Astrocyte (in vitro differentiated cells and primary cell): ENCODE measurements around the gene DMBX1.

Experiments used
- EZH2 ChIP-seq: IDR thresholded peaks from 2 replicates; pipeline ENCODE4 v1.6.1; 2012; ENCODE audit warnings: mild to moderate bottlenecking, low read length, inconsistent platforms; ENCODE audit not compliant: insufficient read depth
- TF ChIP-seq, protein P1 (sequence below): IDR thresholded peaks from 2 replicates; pipeline ENCODE4 v1.5.1; 2011; ENCODE audit warnings: low read depth, mild to moderate bottlenecking, inconsistent platforms, low read length, moderate library complexity; ENCODE audit not compliant: insufficient read depth

DNA sequence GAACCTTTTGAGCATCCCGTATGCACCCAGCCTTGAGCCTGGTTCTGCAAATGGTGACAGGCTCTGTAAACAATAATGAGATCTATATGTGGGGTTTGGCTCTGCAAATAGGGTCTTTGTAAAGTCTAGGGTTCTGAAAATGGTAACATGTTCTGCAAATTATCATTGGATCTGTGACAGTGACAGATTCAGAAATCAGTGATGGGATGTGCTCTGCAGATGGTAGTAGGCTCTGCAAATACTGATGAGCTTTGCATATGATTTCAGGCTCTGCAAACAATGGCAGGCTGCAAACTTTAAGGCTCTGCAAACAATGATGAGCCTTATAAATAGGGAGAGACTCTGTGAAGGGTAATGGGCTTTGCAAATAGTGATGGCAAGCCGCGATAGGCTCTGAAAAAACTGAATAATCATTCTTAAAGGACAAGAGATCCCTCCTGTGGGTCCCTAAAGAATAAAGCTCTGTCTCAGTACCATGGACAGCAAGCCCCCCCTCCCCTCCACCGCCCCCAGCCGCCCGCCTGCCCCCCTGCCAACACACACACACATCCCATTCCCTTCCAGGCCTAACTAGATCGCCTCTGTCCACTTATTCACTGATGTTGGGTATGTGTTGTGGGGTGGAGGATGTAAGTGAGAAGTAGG lies 17.7 kb upstream of the DMBX1 start:
- TF ChIP-seq, protein P1, sequence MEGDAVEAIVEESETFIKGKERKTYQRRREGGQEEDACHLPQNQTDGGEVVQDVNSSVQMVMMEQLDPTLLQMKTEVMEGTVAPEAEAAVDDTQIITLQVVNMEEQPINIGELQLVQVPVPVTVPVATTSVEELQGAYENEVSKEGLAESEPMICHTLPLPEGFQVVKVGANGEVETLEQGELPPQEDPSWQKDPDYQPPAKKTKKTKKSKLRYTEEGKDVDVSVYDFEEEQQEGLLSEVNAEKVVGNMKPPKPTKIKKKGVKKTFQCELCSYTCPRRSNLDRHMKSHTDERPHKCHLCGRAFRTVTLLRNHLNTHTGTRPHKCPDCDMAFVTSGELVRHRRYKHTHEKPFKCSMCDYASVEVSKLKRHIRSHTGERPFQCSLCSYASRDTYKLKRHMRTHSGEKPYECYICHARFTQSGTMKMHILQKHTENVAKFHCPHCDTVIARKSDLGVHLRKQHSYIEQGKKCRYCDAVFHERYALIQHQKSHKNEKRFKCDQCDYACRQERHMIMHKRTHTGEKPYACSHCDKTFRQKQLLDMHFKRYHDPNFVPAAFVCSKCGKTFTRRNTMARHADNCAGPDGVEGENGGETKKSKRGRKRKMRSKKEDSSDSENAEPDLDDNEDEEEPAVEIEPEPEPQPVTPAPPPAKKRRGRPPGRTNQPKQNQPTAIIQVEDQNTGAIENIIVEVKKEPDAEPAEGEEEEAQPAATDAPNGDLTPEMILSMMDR, result no peak
- TF ChIP-seq EZH2, result no peak
